ENCODE data around the gene GMEB2.
A peak's percentile ranks its signal among the peaks of the same experiment; 100 is the strongest.
"Not testable (repeated sequence)": the region's sequence is repeated elsewhere in the genome, so short reads cannot be mapped to it uniquely, and the experiment has no call there.

GMEB2 gene

DNA sequence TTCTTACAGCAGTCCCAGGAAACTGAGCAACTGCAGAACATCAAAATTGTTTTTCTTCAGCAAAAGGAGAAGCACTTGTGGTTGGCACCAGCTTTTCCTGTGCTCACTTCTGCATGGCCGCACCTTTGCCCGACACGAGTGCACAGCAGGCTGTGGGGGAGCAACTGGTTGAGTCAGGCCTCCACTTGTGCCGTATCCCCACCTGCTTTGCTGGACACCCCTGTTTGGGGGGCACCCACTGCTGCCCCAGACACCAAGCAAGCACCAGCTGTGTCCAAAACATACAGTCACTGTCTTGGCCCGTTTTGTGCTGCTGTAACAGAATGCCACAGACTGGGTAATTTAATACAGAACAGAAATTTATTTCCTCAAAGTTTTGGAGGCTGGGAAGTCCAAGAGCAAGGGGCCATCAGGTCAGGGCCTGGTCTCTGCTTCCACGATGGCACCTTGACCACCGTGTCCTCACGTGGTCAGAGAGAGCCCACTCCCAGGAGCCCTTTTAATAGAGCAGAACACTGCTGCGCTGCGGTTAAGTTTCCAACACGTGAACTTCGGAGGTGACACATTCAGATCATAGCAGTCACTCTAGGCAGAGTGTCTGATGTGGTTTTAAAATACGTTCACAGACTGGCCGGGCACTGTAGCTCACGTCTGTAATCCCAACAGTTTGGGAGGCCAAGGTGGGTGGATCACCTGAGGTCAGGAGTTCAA, 8.7 kb upstream of the GMEB2 start:
- DNase-seq, result peak; percentile 67

DNA sequence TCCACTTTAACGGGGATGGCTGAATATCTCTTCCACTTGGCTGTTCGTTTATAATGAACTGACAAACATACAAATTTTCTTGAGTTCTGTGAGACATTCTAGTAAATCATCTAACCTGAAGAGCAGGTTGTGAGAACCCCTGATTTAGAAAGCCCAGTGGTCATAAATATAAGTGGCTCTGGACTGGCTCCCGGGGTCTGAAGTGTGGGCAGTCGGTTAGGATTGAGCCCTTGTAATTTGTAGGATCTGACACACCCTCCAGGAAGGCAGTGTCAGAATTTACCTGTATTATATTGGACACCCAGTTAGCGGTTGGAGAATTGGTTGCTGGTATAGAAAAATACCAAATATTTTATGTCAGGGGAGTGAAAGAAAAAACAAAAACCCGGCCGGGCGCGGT, 6.8 kb upstream of the GMEB2 start:
- DNase-seq, result no peak

DNA sequence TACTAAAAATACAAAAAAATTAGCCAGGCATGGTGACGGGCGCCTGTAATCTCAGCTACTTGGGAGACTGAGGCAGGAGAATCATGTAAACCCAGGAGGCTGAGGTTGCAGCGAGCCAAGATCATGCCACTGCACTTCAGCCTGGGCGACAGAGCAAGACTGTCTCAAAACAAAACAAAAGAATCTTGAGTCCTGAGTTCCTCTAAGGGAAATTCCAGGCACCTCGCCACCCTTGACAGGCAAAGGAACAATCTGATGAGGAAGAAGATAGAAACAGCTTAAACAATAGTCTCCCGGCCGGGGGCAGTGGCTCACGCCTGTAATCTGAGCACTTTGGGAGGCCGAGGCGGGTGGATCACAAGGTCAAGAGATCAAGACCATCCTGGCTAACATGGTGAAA, 4.5 kb upstream of the GMEB2 start:
- DNase-seq, result not testable (repeated sequence)

GRCh38 chr20:63630956-63631355, 4.1 kb upstream of the GMEB2 start:
- not testable (repeated sequence) for DNase-seq

DNA sequence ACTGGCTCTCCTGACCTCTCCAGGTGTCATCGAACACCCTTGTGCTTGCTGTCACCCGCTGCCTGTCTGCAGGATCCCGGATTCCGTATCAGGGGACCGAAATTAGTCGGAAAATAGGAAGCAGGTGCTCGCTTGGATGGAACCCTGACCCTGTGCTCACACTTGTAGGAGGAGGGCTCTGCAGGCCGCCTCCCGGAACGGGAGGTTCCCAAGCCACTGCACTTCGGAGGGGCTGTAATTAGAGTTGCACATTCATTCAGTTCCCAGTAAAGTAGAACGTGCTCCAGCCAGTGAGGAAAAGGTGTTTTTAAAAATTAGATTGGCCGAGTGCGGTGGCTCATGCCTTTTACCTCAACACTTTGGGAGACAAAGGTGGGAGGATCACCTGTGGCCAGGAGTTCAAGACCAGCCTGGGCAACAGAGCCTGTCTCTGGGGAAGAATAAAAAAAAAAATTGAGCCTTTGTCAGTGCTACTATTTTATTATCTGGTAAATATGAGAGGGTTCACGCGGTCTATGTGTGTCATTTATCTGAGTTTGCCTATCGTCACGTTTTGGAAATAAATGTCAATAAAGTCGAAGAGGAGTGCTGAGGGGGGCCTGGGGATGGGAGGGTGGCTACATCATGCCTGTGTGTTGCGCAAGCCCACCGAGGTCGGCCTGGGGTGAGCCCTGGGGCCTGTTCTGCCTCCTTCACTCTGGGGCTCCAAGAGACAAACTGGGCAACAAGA, 1.5 kb upstream of the GMEB2 start:
- DNase-seq, result peak; percentile 74

DNA sequence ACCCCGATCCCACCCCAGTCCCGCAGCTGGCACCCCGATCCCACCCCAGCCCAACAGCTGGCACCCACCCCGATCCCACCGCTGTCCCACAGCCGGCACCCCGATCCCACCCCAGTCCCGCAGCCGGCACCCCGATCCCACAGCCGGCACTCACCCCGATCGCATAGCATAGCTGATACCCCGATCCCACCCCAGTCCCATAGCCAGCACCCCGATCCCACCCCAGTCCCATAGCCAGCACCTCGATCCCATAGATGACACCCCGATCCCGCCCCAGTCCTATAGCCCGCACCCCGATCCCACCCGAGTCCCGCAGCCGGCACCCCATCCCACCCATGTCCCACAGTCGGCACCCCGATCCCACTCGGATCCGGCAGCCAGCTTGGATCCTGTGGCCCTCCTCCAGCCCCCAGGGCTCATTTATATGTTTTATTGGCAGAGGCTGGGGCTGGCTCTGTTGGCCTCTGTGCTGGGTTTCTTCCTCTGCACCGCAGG, 897 bp upstream of the GMEB2 start:
- DNase-seq, result no peak

- peak; percentile 91 for DNase-seq
Measured at GRCh38 chr20:63627129-63627750, 339 bp upstream of the GMEB2 start.

- DNase-seq, result no peak
Measured at GRCh38 chr20:63625771-63626423, 1.0 kb downstream of the GMEB2 start.

DNA sequence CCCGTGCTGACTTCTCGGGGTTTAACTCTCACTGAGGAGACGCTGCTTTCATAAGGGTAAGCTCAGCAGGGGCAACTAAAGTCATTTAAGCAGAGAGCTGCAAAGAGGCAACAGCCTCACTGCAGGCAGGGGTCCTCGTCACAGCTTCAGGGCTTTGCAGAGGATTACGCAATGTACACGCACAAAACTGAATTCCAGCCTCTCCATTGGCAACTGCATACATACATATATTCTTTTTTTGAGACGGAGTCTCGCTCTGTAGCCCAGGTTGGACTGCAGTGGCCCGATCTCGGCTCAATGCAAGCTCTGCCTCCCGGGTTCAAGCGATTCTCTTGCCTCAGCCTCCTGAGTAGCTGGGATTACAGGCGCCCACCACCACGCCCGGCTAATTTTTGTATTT, 2.4 kb downstream of the GMEB2 start:
- no peak for DNase-seq

- DNase-seq, result no peak
Measured at GRCh38 chr20:63622732-63623131, 4.2 kb downstream of the GMEB2 start.

GRCh38 chr20:63622096-63622495, 4.8 kb downstream of the GMEB2 start:
- DNase-seq, result no peak

GRCh38 chr20:63620991-63621390, 5.9 kb downstream of the GMEB2 start:
- DNase-seq, result no peak

DNA sequence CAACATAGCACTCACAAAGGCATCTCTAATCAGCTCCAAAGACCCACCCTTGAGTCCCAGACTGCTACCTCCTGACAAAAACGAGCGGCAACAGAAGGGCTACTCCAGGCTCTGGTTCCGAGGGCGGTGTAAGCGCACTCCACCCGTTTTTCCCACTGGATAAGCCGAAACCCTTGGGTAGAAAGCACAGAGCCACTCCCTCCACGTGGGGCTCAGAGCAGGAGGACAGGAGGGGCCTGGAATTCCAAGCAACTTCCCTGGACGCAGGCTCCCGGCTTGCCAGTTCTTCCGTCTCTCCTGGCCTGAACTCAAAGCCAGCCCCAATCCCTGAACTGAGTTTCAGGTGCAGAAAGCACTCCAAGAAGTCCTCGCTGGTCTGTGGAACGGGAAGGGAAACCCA, 7.4 kb downstream of the GMEB2 start:
- no peak for DNase-seq

DNA sequence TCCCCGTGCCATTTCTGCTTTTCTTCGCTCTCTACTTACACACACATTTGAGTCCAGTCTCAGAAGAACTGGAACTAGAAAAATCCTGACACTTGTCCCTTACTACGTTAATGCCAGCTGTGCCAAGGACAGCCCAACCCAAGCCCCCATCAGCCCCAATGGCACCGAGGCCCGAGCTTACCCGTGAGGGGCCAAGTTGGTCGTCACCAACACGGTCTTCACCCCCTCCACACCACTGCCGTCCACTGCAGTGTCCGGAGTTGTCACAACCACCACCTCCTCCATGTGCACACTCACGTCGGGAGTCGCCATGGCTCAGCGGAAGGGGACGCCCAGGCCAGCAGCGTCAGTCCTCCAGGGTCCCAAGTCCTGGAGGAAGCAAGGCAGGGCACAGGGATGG, 7.8 kb downstream of the GMEB2 start:
- DNase-seq, result no peak

GRCh38 chr20:63618291-63618980, 8.5 kb downstream of the GMEB2 start:
- no peak for DNase-seq

DNA sequence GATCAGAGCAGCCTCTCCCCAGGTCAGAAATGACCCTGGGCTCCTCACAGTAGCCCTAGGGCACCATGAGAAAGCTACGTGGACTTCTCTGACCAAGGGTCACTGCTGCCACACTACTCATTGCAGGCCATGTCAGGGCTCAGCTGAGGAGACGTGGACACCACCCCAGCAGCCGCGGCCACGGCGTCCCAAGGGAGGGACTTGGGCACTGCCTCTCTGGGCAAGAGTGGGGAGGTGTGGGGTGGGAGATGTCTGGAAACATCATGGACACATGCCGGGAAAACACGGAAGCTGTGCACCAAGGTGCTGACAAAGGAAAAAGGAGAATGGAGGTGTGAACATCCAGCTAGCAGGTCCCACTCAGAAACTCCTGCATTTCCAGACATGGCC, 9.0 kb downstream of the GMEB2 start:
- DNase-seq, result no peak

DNA sequence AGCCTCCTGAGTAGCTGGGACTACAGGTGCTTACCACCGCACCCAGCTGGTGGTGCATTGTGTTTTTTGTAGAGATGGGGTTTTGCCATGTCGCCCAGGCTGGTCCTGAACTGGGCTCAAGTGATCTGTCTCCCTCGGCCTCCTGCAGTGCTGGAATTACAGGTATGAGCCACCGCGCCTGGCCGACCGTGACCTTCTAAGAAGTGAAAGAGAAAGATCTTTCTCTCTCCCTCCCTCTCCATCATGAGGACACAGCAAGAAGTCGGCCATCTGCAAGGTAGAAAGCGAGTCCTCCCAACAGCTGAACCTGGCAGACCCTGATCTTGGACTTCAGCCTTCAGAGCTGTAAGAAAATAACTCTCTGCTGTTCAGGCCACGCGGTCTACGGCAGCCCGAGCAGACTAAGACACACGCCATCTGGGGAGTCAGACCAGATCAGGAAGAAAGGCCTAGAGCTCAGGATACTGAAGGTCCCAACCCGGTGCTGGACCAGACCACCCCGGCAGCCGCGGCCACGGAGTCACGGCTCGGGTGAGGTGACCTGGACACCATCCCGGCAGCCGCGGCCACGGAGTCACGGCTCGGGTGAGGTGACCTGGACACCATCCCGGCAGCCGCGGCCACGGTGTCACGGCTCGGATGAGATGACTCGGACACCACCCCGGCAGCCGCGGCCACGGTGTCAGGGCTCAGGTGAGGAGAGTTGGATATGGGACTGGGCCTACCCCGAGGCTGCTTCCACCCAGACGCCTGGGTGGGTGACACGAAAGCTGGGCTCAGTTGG, 9.6 kb downstream of the GMEB2 start:
- DNase-seq, result no peak

DNA sequence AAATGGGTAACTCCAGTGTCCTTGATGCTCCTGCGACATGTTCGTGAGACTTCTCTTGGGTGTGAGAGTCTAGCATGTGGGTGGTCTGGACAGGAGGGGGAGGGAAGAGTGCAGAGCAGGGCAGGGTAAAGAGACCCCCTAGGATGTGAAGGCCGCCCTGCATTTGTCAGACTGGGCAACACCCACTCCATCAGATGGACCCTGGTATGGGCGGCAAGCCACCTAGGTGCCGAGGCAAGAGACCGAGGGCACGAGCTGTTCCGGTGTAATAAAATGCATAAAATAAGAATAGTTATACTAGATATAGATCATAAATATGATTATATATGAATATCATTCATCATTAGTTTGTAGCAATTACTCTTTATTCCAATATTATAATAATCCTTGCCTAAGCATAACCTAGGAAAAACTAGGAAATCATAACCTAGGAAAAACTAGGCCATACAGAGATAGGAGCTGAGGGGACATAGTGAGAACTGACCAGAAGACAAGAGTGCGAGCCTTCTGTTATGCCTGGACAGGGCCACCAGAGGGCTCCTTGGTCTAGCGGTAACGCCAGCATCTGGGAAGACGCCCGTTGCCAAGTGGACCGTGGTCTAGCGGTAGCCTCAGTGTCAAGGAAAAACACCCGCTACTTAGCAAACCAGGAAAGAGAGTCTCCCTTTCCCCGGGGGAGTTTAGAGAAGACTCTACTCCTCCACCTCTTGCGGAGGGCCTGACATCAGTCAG, 12.9 kb downstream of the GMEB2 start:
- not testable (repeated sequence) for DNase-seq

- DNase-seq, result no peak
Measured at GRCh38 chr20:63612276-63612931, 14.5 kb downstream of the GMEB2 start.

DNA sequence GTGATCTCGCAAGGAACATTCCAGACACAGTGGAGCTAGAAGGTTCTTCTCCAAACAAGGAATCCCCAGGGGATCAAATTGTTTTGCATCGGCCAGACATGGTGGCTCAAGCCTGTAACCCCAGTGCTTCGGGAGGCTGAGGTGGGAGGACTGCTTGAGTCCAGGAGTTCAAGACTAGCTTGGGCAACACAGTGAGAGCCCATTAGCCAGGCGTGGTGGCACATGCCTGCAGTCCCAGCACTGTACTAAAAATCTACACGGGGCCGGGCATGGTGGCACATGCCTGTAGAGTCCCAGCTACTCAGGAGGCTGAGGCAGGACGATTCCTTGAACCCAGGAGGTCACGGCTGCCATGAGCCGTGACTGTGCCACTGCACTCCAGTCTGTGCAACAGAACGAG, 15.3 kb downstream of the GMEB2 start:
- no peak for DNase-seq
